ENCODE results near the gene ZMYND10.

ZMYND10 gene

DNA sequence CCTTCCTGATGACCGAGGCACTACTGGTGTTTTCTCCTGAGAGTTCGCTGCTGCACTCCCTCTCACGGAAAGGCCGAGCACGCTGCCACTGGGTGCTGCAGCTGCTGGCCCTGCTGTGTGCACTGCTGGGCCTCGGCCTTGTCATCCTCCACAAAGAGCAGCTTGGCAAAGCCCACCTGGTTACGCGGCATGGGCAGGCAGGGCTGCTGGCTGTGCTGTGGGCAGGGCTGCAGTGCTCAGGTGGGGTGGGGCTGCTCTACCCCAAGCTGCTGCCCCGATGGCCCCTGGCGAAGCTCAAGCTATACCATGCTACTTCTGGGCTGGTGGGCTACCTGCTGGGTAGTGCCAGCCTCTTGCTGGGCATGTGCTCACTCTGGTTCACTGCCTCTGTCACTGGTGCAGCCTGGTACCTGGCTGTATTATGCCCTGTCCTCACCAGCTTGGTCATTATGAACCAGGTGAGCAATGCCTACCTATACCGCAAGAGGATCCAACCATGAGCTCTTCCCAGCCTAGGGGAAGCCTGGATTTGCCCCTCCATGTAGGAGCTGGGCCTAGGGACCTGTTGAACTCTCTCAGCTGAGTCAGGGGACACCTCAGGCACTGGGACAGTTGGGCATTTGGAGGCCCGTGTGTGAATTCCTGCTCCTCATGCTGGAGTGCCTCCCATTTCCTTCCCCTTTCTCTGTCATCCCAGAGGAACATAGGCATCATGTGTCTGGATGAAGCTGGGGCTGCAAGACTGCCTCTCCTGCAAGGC is 7.9 kb upstream of the ZMYND10 start:
- no peak overlapping the region for H3K4me3 ChIP-seq (ENCODE audit: low read length)
- no peak for DNase-seq (ENCODE audit: low read depth, low spot score)

- H3K4me3 ChIP-seq (ENCODE audit: low read length): no peak overlapping the region
- no peak for DNase-seq (ENCODE audit: low read depth, low spot score)
These were observed 7.2 kb upstream of the ZMYND10 start for GRCh38 chr3:50352781-50353180.

DNA sequence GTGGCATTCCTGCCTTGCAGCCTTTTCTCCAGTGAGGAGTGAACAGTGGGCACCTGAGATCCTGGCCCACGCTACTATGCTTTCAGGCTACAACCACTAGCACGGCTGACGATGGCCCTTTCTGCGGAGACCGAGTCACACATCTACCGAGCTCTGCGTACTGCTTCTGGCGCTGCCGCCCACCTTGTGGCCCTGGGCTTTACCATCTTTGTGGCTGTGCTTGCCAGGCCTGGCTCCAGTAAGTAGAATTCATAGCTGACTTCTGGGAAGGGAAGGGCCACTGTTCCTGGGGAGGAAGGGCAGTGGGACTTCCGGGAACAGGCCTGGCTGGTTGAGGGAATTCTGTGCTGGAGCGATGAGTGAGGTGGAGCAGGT is 5.8 kb upstream of the ZMYND10 start:
- no peak for DNase-seq (ENCODE audit: low read depth, low spot score)
- H3K4me3 ChIP-seq (ENCODE audit: low read length): peak overlapping the region; percentile 79

DNA sequence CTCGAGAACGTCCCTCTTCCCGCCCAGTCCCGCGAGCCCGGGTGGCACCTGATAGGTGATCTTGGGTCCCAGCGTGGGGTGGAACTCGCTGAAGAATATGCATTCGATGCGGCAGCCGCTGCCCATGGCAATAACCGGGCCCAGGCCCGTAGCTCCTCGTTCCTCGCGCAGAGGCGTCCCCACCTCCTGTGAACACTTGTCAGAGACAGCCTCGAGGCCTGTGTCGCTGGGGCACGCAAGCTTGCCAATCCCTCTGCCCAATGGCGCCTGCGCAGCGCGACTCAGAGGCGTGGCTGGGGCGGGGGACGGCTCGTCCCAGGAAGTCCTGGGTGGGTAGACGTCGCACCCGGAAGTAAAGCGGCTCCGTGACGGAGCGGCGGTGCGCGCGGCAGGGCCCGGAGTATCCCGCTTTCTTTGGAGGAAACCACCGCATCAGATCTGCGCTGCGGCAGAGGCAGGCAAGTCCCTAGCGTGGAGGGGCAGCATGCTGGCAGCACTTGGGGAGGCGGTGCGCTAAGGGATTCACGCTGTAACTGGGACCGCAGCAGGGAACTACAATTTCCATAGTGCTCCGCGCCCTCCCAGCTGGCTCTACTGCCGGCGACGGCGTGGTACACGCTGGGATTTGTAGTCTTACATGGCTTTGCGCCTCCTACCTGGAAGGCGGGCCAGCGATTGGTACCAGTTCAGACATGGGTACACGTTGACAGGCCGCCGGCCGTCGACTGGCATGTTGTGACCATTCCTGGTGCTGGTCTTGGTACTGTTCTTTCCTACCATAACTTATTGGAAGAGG is 5.2 kb upstream of the ZMYND10 start, which contains the start of the genes CYB561D2 and NPRL2:
CYB561D2 (plus strand) TSS at position 336 of the 796 bp plus-strand sequence. CDS start 572 bp downstream, outside the sequence.
NPRL2 (minus strand) TSS at position 249 of the 796 bp plus-strand sequence; CDS start at position 126, 123 bp downstream.
- peak within 1 kb of the TSS; percentile 79 for H3K4me3 ChIP-seq (ENCODE audit: low read length)
- DNase-seq (ENCODE audit: low read depth, low spot score): peak; percentile 94

DNA sequence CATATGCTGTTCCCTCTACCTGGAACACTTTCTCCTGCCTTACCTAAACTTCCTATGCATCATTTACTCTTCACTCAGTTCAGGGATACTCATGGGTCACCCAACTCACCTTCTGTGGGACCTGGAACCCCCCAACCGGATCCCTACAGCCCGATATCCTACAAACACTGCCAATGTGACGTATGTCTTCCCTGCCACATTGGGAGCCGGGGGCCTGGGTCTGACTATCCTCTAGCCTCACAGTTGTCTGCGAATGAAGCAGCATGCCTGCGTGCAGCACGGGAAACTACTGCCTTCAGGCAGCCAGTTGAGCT is 4.6 kb upstream of the ZMYND10 start:
- no peak for DNase-seq (ENCODE audit: low read depth, low spot score)
- H3K4me3 ChIP-seq (ENCODE audit: low read length): peak overlapping the region; percentile 79

GRCh38 chr3:50347187-50347813 is 1.8 kb upstream of the ZMYND10 start:
- no peak overlapping the region for H3K4me3 ChIP-seq (ENCODE audit: low read length)
- no peak for DNase-seq (ENCODE audit: low read depth, low spot score)

GRCh38 chr3:50345008-50345407 is 524 bp downstream of the ZMYND10 start:
- no peak for DNase-seq (ENCODE audit: low read depth, low spot score)
- H3K4me3 ChIP-seq (ENCODE audit: low read length): peak overlapping the region; percentile 57

- no peak for DNase-seq (ENCODE audit: low read depth, low spot score)
- no peak overlapping the region for H3K4me3 ChIP-seq (ENCODE audit: low read length)
These were observed 2.5 kb downstream of the ZMYND10 start for GRCh38 chr3:50342813-50343633.

DNA sequence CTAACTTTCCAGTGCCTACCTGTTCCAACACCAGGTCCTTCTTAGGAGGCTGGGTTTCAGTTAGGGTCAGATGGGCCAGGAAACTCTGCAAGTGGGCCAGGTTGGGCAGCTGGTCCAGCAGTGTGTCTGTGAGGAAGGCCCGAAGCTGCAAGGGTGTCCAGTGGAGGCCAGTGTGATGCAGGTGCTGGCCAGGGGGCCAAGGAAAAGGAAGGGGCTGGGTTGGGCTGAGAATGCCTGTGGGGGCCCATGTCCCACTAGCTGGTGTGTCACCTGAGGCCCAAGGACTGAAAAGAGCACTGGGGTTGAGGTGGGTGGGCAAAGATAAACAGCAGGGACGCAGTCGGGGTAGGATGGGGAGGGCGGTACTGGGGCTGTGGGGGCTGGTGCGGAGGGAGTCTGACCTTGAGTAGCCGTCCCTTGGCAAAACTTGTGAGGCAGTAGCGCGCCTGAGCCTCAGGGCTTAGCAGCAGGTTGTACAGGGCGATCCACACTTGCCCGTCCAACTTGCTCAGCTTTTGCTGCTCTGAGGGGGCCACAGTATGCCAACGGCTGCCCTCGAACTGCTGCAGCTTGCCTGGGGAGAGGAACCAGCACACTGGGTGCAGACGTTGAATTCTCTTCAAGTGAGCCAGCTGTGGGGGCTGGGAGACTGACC is 3.4 kb downstream of the ZMYND10 start:
- no peak overlapping the region for H3K4me3 ChIP-seq (ENCODE audit: low read length)
- no peak for DNase-seq (ENCODE audit: low read depth, low spot score)

- no peak overlapping the region for H3K4me3 ChIP-seq (ENCODE audit: low read length)
- DNase-seq (ENCODE audit: low read depth, low spot score): no peak
These were observed 4.0 kb downstream of the ZMYND10 start for GRCh38 chr3:50341537-50341936.

GRCh38 chr3:50340448-50341329 is 4.8 kb downstream of the ZMYND10 start, which contains the start of gene RASSF1:
RASSF1 (minus strand) TSS chr3:50340836; CDS start chr3:50340805, 31 bp downstream.
- DNase-seq (ENCODE audit: low read depth, low spot score): no peak
- no peak within 1 kb of the TSS for H3K4me3 ChIP-seq (ENCODE audit: low read length)

DNA sequence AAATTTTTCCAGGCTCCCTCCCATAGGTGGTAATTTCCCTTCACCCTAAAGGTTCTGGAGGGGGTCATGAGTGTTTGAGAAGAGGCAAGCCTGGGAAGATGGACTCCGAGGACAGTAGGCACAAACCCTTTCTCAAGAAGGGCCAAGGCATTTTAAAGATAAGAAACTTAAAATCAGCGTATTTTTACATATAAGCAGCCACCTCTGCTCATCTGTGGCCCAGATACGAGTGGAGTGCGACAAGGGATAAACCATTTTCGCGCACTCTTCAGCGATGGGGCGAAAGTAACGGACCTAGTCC is 5.4 kb downstream of the ZMYND10 start:
- no peak for DNase-seq (ENCODE audit: low read depth, low spot score)
- no peak overlapping the region for H3K4me3 ChIP-seq (ENCODE audit: low read length)

DNA sequence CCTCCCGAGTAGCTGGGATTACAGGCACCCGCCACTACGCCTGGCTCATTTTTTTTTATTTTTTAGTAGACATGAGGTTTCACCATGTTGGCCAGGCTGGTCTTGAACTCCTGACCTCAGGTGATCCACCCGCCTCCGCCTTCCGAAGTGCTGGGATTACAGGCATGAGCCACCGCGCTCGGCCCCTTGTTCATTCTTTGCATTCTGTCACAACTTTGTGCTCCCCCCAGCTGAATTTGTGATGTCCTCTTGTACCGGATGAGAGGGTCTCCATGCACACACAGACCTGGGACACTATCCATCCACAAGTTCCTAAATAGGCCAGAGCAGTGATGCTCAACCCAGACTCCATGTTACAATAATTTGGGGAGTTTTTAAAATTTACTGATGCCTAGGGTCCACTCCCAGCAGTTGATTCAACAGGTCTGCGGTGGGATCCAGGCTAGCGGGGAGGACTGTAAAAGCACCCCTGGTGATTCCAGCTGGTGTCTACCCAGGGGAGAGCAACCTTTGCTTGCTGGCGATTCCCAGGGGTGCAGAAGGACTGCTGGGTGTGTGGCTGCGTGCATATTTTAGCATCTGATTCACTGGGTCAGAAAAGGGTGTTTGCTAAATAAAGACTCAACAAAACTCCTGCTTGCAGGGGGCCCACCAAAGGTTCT is 5.9 kb downstream of the ZMYND10 start:
- no peak overlapping the region for H3K4me3 ChIP-seq (ENCODE audit: low read length)
- no peak for DNase-seq (ENCODE audit: low read depth, low spot score)

DNA sequence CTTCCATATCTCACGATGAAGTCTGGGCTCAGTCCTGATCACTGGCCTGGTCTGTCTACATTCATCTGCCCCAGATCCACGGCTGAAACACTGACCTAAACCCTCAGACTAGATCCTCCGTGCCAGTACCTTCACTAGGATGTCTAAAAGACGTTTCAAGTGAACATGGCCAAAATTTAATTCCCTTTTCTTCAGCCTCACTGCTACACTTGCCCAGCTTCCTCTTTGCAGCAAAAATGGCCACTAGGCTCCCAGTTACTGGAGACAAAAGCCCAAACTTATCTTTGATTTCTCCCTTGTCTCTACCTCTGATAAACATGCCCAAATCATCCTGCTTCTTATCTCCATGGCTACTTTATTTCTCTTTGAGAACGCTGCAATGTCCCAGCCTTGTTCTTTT is 6.6 kb downstream of the ZMYND10 start:
- no peak for DNase-seq (ENCODE audit: low read depth, low spot score)
- H3K4me3 ChIP-seq (ENCODE audit: low read length): no peak overlapping the region

- peak overlapping the region; percentile 98 for H3K4me3 ChIP-seq (ENCODE audit: low read length)
- DNase-seq (ENCODE audit: low read depth, low spot score): peak; percentile 97
These were observed 8.2 kb downstream of the ZMYND10 start for GRCh38 chr3:50337175-50337861.

- H3K4me3 ChIP-seq (ENCODE audit: low read length): peak overlapping the region; percentile 98
- peak; percentile 38 for DNase-seq (ENCODE audit: low read depth, low spot score)
These were observed 8.9 kb downstream of the ZMYND10 start for GRCh38 chr3:50336452-50337174.
